CD14-positive monocyte (primary cell): Measurements from ENCODE around the gene RNF220. TPM values are rescaled to one million over a fixed set of nuclear protein-coding genes. Genes with fewer than 3 reads are reported as not detected.
A peak's percentile ranks its signal among the peaks of the same experiment; 100 is the strongest.

Experiments
- DNase-seq, 3 donors: peaks; one replicate each; pipeline ENCODE4 v3.0.0-alpha.2; 2011 to 2022
- H2AFZ ChIP-seq: 2 replicates; pipeline ENCODE4 v1.6.0; 2012; ENCODE audit warnings: mild to moderate bottlenecking, low read depth, low read length, inconsistent platforms; ENCODE audit not compliant: insufficient read depth, poor library complexity, severe bottlenecking
- H3K27ac ChIP-seq, 2 donors: 1 replicate in 1 of 2; 2 replicates in 1 of 2; pipeline ENCODE4 v1.5.1; 2012 to 2013; ENCODE audit warnings: low read length in 2 of 2, control low read depth in 1 of 2, inconsistent platforms in 1 of 2, low read depth in 1 of 2, mild to moderate bottlenecking in 1 of 2
- H3K27me3 ChIP-seq, 2 donors: one replicate each; pipeline versions ENCODE4 v1.6.0 to v1.6.1; 2011 to 2013; ENCODE audit warnings: low read length in 2 of 2; ENCODE audit not compliant: control insufficient read depth in 2 of 2, insufficient read depth in 2 of 2
- H3K36me3 ChIP-seq, 2 donors: replicated peaks in 1 of 2; 1 replicate in 1 of 2; 2 replicates in 1 of 2; pipeline versions ENCODE4 v1.5.1 to v1.6.1; 2012 to 2013; ENCODE audit warnings: low read length in 2 of 2, control low read depth in 1 of 2, inconsistent platforms in 1 of 2, mild to moderate bottlenecking in 1 of 2; ENCODE audit not compliant: insufficient read depth in 2 of 2, control insufficient read depth in 1 of 2
- H3K4me1 ChIP-seq, 2 donors: 1 replicate in 1 of 2; 2 replicates in 1 of 2; pipeline versions ENCODE4 v1.5.1 to v1.6.1; 2012 to 2013; ENCODE audit warnings: low read length in 2 of 2, control low read depth in 1 of 2, inconsistent platforms in 1 of 2, mild to moderate bottlenecking in 1 of 2, moderate library complexity in 1 of 2; ENCODE audit not compliant: insufficient read depth in 2 of 2, control insufficient read depth in 1 of 2
- H3K4me2 ChIP-seq: replicated peaks from 2 replicates; pipeline ENCODE3; 2012; ENCODE audit warnings: low read length, moderate library complexity, mild to moderate bottlenecking; ENCODE audit not compliant: poor library complexity, severe bottlenecking; ENCODE audit errors: extremely low read depth
- H3K4me3 ChIP-seq, 3 experiments: fragments of 200-600 bp in 1 of 3; sonication (generic) in 1 of 3; replicated peaks in 1 of 3; 1 replicate in 2 of 3; 2 replicates in 1 of 3; pipeline ENCODE4 v1.5.1; 2011 to 2013; ENCODE audit warnings: low read length in 3 of 3, mild to moderate bottlenecking in 3 of 3, control low read depth in 2 of 3, low read depth in 2 of 3, inconsistent platforms in 1 of 3, moderate library complexity in 1 of 3
- H3K79me2 ChIP-seq: 2 replicates; pipeline ENCODE4 v1.6.0; 2012; ENCODE audit warnings: mild to moderate bottlenecking, control low read depth, inconsistent platforms, low read length, moderate library complexity; ENCODE audit not compliant: insufficient read depth
- H3K9ac ChIP-seq: 2 replicates; pipeline ENCODE4 v1.6.0; 2017; ENCODE audit warnings: low read length, mild to moderate bottlenecking; ENCODE audit not compliant: insufficient read depth, poor library complexity, severe bottlenecking
- H3K9me3 ChIP-seq, 2 donors: replicated peaks in 1 of 2; 1 replicate in 1 of 2; 2 replicates in 1 of 2; pipeline versions ENCODE4 v1.5.1 to v1.6.1; 2012 to 2013; ENCODE audit warnings: low read length in 2 of 2, control low read depth in 1 of 2; ENCODE audit not compliant: control insufficient read depth in 1 of 2, insufficient read depth in 1 of 2
- H4K20me1 ChIP-seq: 2 replicates; pipeline ENCODE4 v1.6.0; 2012; ENCODE audit warnings: mild to moderate bottlenecking, low read length, control low read depth, moderate library complexity; ENCODE audit not compliant: insufficient read depth
- H3K27ac Mint-ChIP-seq, 7 donors: one replicate each; pipeline ENCODE4 v1.8.0; 2020; ENCODE audit warnings: mild to moderate bottlenecking in 7 of 7, mixed read lengths in 7 of 7, moderate library complexity in 6 of 7, inconsistent platforms in 2 of 7
- H3K27me3 Mint-ChIP-seq, 3 donors: one replicate each; pipeline ENCODE4 v1.8.0; 2021 to 2022; ENCODE audit warnings: low read depth in 3 of 3, mild to moderate bottlenecking in 3 of 3, mixed read lengths in 3 of 3, moderate library complexity in 3 of 3, inconsistent platforms in 1 of 3
- H3K36me3 Mint-ChIP-seq, 2 donors: one replicate each; pipeline ENCODE4 v1.8.0; 2020; ENCODE audit warnings: mixed read lengths in 2 of 2, inconsistent platforms in 1 of 2, mild to moderate bottlenecking in 1 of 2
- H3K4me1 Mint-ChIP-seq: one replicate; pipeline ENCODE4 v1.8.0; 2020; ENCODE audit warnings: mild to moderate bottlenecking, mixed read lengths
- H3K4me3 Mint-ChIP-seq, 2 donors: one replicate each; pipeline ENCODE4 v1.8.0; 2020; ENCODE audit warnings: mild to moderate bottlenecking in 2 of 2, mixed read lengths in 2 of 2, moderate library complexity in 1 of 2
- H3K9me3 Mint-ChIP-seq, 7 donors: one replicate each; pipeline ENCODE4 v1.8.0; 2020 to 2022; ENCODE audit warnings: mixed read lengths in 7 of 7, mild to moderate bottlenecking in 6 of 7, moderate library complexity in 6 of 7, inconsistent platforms in 2 of 7
- CTCF ChIP-seq: fragments of 200-600 bp; IDR thresholded peaks from one replicate; pipeline ENCODE4 v1.8.0; 2022; ENCODE audit warnings: antibody characterized with exemption, mild to moderate bottlenecking
- WGBS: methylation state at CpG from one replicate; pipeline ENCODE4 v1.1.5; 2013; ENCODE audit warnings: missing lambda C conversion rate; ENCODE audit not compliant: insufficient coverage; 5-methylcytosine and 5-hydroxymethylcytosine counted together
- intact Hi-C, 2 donors: fragments of 100-400 bp; cut with micrococcal nuclease; formaldehyde crosslinking; loops; one replicate each; pipeline versions ENCODE4 v1.15.0 to v1.15.1; 2023
- polyA plus RNA-seq, 3 donors: library from polyadenylated mRNA; depleted of rRNA in 1 of 3; unstranded in 2 of 3; stranded (reverse) in 1 of 3; fragments of 300-500 nt in 2 of 3; fragments of >200 nt in 1 of 3; fragmentation: Illumina TruSeq in 2 of 3; gene quantifications; 1 replicate in 2 of 3; 2 replicates in 1 of 3; pipeline ENCODE4 v1.2.3, GENCODE V29; 2012 to 2021

Gene RNF220
- polyA plus RNA-seq, 3 donors, result 39.4 to 133 (median 49.4) TPM

- H3K27me3 ChIP-seq, result peaks cover 0 to 4% of the 10 kb centered on the region in 2 donors
- peaks cover 0 to 3% of the 10 kb centered on the region in 2 donors for H3K36me3 Mint-ChIP-seq
- H4K20me1 ChIP-seq, result no peaks in the 10 kb centered on the region
- peaks cover 28% of the 10 kb centered on the region for H3K4me1 Mint-ChIP-seq
- no peak overlapping the region for H3K4me3 ChIP-seq
- H3K27me3 Mint-ChIP-seq, result peaks cover 2 to 21% (median 20%) of the 10 kb centered on the region in 3 donors
- no peak overlapping the region for H3K4me2 ChIP-seq
- no peak for TF ChIP-seq CTCF
- intact Hi-C loops, result no loop called here
- H3K9me3 Mint-ChIP-seq, result no peaks in the 10 kb centered on the region
- no peak for DNase-seq
- 90% methylated on average over 2 of the region's 4 CpGs for WGBS
- no peak overlapping the region for H3K27ac ChIP-seq
- no peak overlapping the region for H3K27ac Mint-ChIP-seq
- no peaks in the 10 kb centered on the region for H3K36me3 ChIP-seq
- no peak overlapping the region for H3K4me3 Mint-ChIP-seq
- no peaks in the 10 kb centered on the region for H3K79me2 ChIP-seq
- no peak overlapping the region for H3K9ac ChIP-seq
- H3K9me3 ChIP-seq, result no peaks in the 10 kb centered on the region
- H2AFZ ChIP-seq, result no peak overlapping the region
- peaks cover 30% of the 10 kb centered on the region in 2 donors for H3K4me1 ChIP-seq
Observed at GRCh38 chr1:44695671-44696070, 290.6 kb downstream of the RNF220 start.

GRCh38 chr1:44696101-44696500, 291.0 kb downstream of the RNF220 start:
- H2AFZ ChIP-seq, result no peak overlapping the region
- no peak overlapping the region for H3K27ac Mint-ChIP-seq
- TF ChIP-seq CTCF, result no peak
- H3K4me1 ChIP-seq, result peaks cover 30% of the 10 kb centered on the region in 2 donors
- DNase-seq, result no peak
- no peaks in the 10 kb centered on the region for H3K36me3 ChIP-seq
- no peaks in the 10 kb centered on the region for H3K9me3 ChIP-seq
- peaks cover 28% of the 10 kb centered on the region for H3K4me1 Mint-ChIP-seq
- H3K79me2 ChIP-seq, result no peaks in the 10 kb centered on the region
- H3K9me3 Mint-ChIP-seq, result no peaks in the 10 kb centered on the region
- no peaks in the 10 kb centered on the region for H4K20me1 ChIP-seq
- peaks cover 0 to 3% of the 10 kb centered on the region in 2 donors for H3K36me3 Mint-ChIP-seq
- intact Hi-C loops, result no loop called here
- H3K4me3 ChIP-seq, result no peak overlapping the region
- no peak overlapping the region for H3K9ac ChIP-seq
- peaks cover 0 to 8% of the 10 kb centered on the region in 2 donors for H3K27me3 ChIP-seq
- H3K4me2 ChIP-seq, result no peak overlapping the region
- 83% methylated on average over 1 of the region's 3 CpGs for WGBS
- no peak overlapping the region for H3K27ac ChIP-seq
- H3K4me3 Mint-ChIP-seq, result peak overlapping the region in 1 of 2 donors; percentile 21
- peaks cover 6 to 24% (median 21%) of the 10 kb centered on the region in 3 donors for H3K27me3 Mint-ChIP-seq
